HG03135 (cell line): Measurements from ENCODE around the gene VSTM2A.
A peak's percentile ranks its signal among the peaks of the same experiment; 100 is the strongest.

Source experiments
- ATAC-seq: cut with Tn5 transposase; IDR thresholded peaks from one replicate; pipeline ENCODE4 v1.9.1; 2021; ENCODE audit warnings: mild to moderate bottlenecking, moderate library complexity; ENCODE audit not compliant: unreplicated experiment

VSTM2A gene

DNA sequence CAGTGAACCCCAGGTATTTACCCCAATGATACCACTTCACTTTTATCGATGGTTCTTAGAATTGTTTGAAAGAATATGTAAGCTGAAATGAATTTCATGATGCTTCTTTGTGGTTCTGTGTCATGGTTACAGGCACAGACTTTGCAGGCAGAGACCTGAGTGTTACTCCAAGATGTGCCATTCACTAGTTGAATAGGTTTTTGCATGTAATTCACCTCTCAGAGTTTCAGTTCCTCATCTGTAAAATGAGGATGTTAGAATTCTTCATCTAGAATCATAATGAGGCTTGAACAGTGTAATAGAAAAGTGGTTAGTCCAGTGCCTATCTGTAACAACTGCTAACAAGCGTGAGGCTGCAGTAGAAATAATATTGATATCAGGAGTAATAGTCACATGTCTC lies 54.6 kb downstream of the VSTM2A start:
- ATAC-seq, result peak; percentile 60

DNA sequence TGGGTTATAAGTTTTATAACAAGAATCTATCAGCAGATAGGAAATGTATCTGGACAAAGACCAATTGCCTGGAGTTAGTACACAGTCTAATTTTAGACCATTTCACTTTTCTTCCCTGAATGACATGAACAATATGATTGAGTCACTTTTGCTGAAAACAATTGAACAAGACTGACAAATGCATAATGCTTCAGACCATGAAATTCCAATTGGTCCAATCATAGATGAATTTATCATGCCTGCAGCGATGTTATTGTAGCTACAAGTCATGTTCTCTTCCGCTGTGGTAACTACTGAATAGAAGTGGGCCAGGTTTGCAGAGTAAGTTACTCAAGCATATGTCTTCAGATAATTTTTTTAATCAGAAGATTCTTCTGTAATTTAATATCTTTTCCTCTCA lies 73.4 kb downstream of the VSTM2A start:
- no peak for ATAC-seq
